K562 (cell line): ENCODE results near the gene EMC1. TPM values are rescaled to one million over a fixed set of nuclear protein-coding genes. Genes with fewer than 3 reads are reported as not detected.

Experiments used
- BCL6 ChIP-seq: fragments of 250-450 bp; sonication (Bioruptor Pico); IDR thresholded peaks from 2 replicates; pipeline ENCODE4 v1.4.0; 2020
- CREB5 ChIP-seq: fragments of 250-450 bp; sonication (Bioruptor Pico); IDR thresholded peaks from 2 replicates; pipeline ENCODE4 v1.5.0; 2020; ENCODE audit warnings: mild to moderate bottlenecking
- DMBX1 ChIP-seq: fragments of 250-450 bp; sonication (Bioruptor Pico); IDR thresholded peaks from 2 replicates; pipeline ENCODE4 v1.8.0; 2022; ENCODE audit warnings: inconsistent platforms, mild to moderate bottlenecking, moderate library complexity, borderline replicate concordance
- E2F5 ChIP-seq: sonication (generic); formaldehyde crosslinking; IDR thresholded peaks from 2 replicates; pipeline ENCODE4 v1.8.0; 2022; ENCODE audit warnings: mild to moderate bottlenecking, missing genetic modification reagents
- ELF2 ChIP-seq: fragments of 250-450 bp; sonication (Bioruptor Pico); IDR thresholded peaks from 2 replicates; pipeline ENCODE4 v1.5.0; 2021; ENCODE audit warnings: mild to moderate bottlenecking
- FOXJ2 ChIP-seq: fragments of 200-800 bp; sonication (Bioruptor generic); IDR thresholded peaks from 2 replicates; pipeline ENCODE4 v1.6.1; 2016; ENCODE audit warnings: missing genetic modification characterization, missing compliant biosample characterization
- HCFC1 ChIP-seq: IDR thresholded peaks from 2 replicates; pipeline ENCODE4 v1.6.1; 2012; ENCODE audit warnings: low read depth, low read length, improper control_type of control experiment
- HDGF ChIP-seq: fragments of 450-650 bp; IDR thresholded peaks from 2 replicates; pipeline ENCODE4 v1.6.1; 2016
- PCBP1 ChIP-seq: fragments of 200-400 bp; formaldehyde crosslinking; IDR thresholded peaks from 2 replicates; pipeline ENCODE4 v1.6.1; 2018; ENCODE audit warnings: mild to moderate bottlenecking, low read depth, low read length; ENCODE audit not compliant: poor library complexity, severe bottlenecking
- PHTF2 ChIP-seq: fragments of 250-450 bp; sonication (Bioruptor Pico); IDR thresholded peaks from 2 replicates; pipeline ENCODE4 v1.5.0; 2021; ENCODE audit warnings: mild to moderate bottlenecking
- TAL1 ChIP-seq: fragments of 450-650 bp; IDR thresholded peaks from 2 replicates; pipeline ENCODE4 v1.6.1; 2016; ENCODE audit warnings: mild to moderate bottlenecking
- TSHZ1 ChIP-seq: fragments of 250-450 bp; sonication (Bioruptor Pico); IDR thresholded peaks from 2 replicates; pipeline ENCODE4 v1.4.0; 2020; ENCODE audit warnings: mild to moderate bottlenecking, moderate library complexity
- YBX1 ChIP-seq: fragments of 450-650 bp; IDR thresholded peaks from 2 replicates; pipeline ENCODE4 v1.7.1; 2016; ENCODE audit warnings: mild to moderate bottlenecking
- ZBTB11 ChIP-seq, 3 experiments: fragments of 200-800 bp in 1 of 3; fragments of 250-450 bp in 1 of 3; fragments of 450-650 bp in 1 of 3; sonication (Bioruptor Pico) in 1 of 3; sonication (Bioruptor generic) in 1 of 3; formaldehyde crosslinking in 1 of 3; IDR thresholded peaks; 2 replicates each; pipeline versions ENCODE4 v1.6.1 to v1.8.0; 2016 to 2022; ENCODE audit warnings: mild to moderate bottlenecking in 2 of 3, missing genetic modification characterization in 2 of 3, missing compliant biosample characterization in 1 of 3, moderate library complexity in 1 of 3
- ZNF212 ChIP-seq: fragments of 450-650 bp; formaldehyde crosslinking; IDR thresholded peaks from 2 replicates; pipeline ENCODE4 v1.4.0; 2020; ENCODE audit warnings: mild to moderate bottlenecking
- ZNF589 ChIP-seq: fragments of 200-800 bp; sonication (Bioruptor generic); IDR thresholded peaks from 2 replicates; pipeline ENCODE4 v1.6.1; 2016; ENCODE audit warnings: low read depth, missing genetic modification characterization, missing compliant biosample characterization
- ZNF766 ChIP-seq: fragments of 200-800 bp; sonication (Bioruptor generic); conservative IDR thresholded peaks from 2 replicates; pipeline ENCODE4 v1.6.1; 2016; ENCODE audit warnings: missing genetic modification characterization, missing compliant biosample characterization
- ZNF778 ChIP-seq: fragments of 450-650 bp; formaldehyde crosslinking; IDR thresholded peaks from 2 replicates; pipeline ENCODE4 v1.4.0; 2020; ENCODE audit warnings: mild to moderate bottlenecking, moderate library complexity
- polyA plus RNA-seq, 8 experiments: library from polyadenylated mRNA; depleted of rRNA in 4 of 8; stranded (reverse) in 5 of 8; unstranded in 3 of 8; fragments of >200 nt; fragmentation: Nextera tagmentation in 2 of 8; fragmentation: Illumina TruSeq in 1 of 8; extraction: Ambion mirVana in 2 of 8; extraction: Trizol in 1 of 8; gene quantifications; 2 replicates each; pipeline versions ENCODE4 v1.2.1 to v1.2.3, GENCODE V29; 2011 to 2014; ENCODE audit warnings: inconsistent platforms in 1 of 8, missing spikeins in 1 of 8
- total RNA-seq, 7 experiments: library from RNA; depleted of rRNA in 6 of 7; stranded (reverse); fragments of >200 nt in 6 of 7; fragmentation: Illumina TruSeq in 2 of 7; extraction: Trizol in 2 of 7; gene quantifications; 2 replicates each; pipeline versions ENCODE4 v1.2.1 to v1.2.3, GENCODE V29; 2011 to 2021; ENCODE audit warnings: low replicate concordance in 1 of 7

The EMC1 gene
- total and polyA plus RNA-seq, 9 of the 15 experiments (the other 6 are each of a cell fraction or from before 2014, with no cell fraction given), result 17.8 to 88.2 (median 37.4) TPM

GRCh38 chr1:19251305-19252196 is at the start of gene EMC1, which contains the start of gene MRTO4 (continued):
- peak; percentile 68 for TF ChIP-seq DMBX1 (CRISPR knock-in tag)
- TF ChIP-seq PCBP1, result peak; percentile 72
- no peak for TF ChIP-seq BCL6 (CRISPR knock-in tag)
- peak; percentile 90 for TF ChIP-seq ELF2 (CRISPR knock-in tag)
- TF ChIP-seq PHTF2 (CRISPR knock-in tag), result no peak
- TF ChIP-seq FOXJ2 (tag), result peak; percentile 49; the same call in 1 of the 2 replicates
- TF ChIP-seq ZBTB11 (CRISPR knock-in tag; IDR thresholded peaks at IDR 0.05), result 0 out of 6 replicates have a peak, but pooled peaks of 1 of the 3 experiments have one; percentile 44
- no peak for TF ChIP-seq ZNF778 (CRISPR knock-in tag)
- 0 out of 2 replicates have a peak, but pooled peaks have one; percentile 16 for TF ChIP-seq TAL1
- TF ChIP-seq E2F5 (CRISPR knock-in tag), result peak; percentile 40; the same call in 1 of the 2 replicates
- no peak for TF ChIP-seq YBX1
- no peak for TF ChIP-seq CREB5
- TF ChIP-seq TSHZ1, result no peak
- TF ChIP-seq HCFC1, result peak; percentile 78
- peak; percentile 73 for TF ChIP-seq ZNF766 (CRISPR knock-in tag)
- TF ChIP-seq ZNF589 (CRISPR knock-in tag), result no peak
- TF ChIP-seq HDGF, result no peak
- TF ChIP-seq ZNF212 (CRISPR knock-in tag), result peak; percentile 87; the same call in 1 of the 2 replicates
